ENCODE data around the gene ZNHIT3. TPM values are rescaled to one million over a fixed set of nuclear protein-coding genes. Genes with fewer than 3 reads are reported as not detected.

Gene ZNHIT3
- total RNA-seq, 1 experiment from 2014 or later: 89.7 TPM

- no peak overlapping the region for H3K4me3 ChIP-seq
- no peaks in the 10 kb centered on the region for H3K4me1 ChIP-seq
- DNase-seq: no peak
- peaks cover 38% of the 10 kb centered on the region for H3K36me3 ChIP-seq
- H3K27ac ChIP-seq: no peak overlapping the region
- no peaks in the 10 kb centered on the region for H3K27me3 ChIP-seq
- no peaks in the 10 kb centered on the region for H3K9me3 ChIP-seq (replicated peaks)
Observed at GRCh38 chr17:36514856-36515255, 28.4 kb downstream of the ZNHIT3 start.

- H3K27ac ChIP-seq: no peak overlapping the region
- H3K27me3 ChIP-seq: no peaks in the 10 kb centered on the region
- DNase-seq: no peak
- H3K4me1 ChIP-seq: no peaks in the 10 kb centered on the region
- no peaks in the 10 kb centered on the region for H3K9me3 ChIP-seq (replicated peaks)
- no peak overlapping the region for H3K4me3 ChIP-seq
- H3K36me3 ChIP-seq: peaks cover 47% of the 10 kb centered on the region
Observed at GRCh38 chr17:36515837-36516236, 29.4 kb downstream of the ZNHIT3 start.

DNA sequence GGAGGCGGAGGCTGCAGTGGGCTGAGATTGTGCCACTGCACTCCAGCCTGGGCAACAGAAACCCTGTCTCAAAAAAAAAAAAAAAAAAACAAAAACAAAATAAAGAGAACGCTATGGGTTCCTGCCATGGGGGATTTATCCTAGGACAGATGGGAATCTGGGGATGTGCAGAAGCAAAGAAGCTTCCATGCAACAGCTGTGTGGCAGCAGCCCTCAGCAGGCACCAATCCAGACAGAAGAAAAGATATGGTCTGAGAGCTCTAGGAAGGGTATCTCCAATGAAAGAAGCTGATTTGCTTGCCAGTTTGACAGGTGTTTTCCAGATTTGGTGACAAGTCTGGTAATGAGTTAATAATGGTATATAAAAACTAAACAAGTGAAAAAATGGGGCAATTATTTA is 36.6 kb downstream of the ZNHIT3 start:
- DNase-seq: peak in 1 of 2 experiments; percentile 29

DNA sequence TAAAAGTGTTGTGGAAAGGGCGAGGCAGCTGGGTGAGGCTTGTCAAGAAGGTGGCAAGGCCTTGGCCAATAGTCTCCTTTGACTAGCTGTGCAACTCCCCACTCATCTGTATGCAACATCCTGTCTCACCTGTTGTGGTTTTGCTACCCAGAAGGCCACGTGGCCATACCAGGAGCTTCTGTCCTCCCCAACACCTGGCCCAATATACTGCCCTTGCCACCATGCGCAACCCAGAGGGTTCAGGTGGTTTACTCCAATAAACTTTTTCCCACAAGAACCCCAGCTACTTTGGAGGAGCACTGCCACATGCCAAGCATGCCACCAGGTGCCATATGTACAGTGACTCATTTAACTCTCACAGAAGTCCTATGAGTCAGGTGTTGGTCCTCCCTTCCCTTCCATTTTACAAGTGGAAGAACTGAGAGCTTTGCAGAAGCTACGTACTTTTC is 38.0 kb downstream of the ZNHIT3 start:
- no peak overlapping the region for H3K27ac ChIP-seq
- no peak for DNase-seq
- no peak overlapping the region for H3K4me3 ChIP-seq
- peaks cover 77% of the 10 kb centered on the region for H3K36me3 ChIP-seq
- H3K4me1 ChIP-seq: peaks cover 17% of the 10 kb centered on the region
- H3K9me3 ChIP-seq (replicated peaks): no peaks in the 10 kb centered on the region
- H3K27me3 ChIP-seq: no peaks in the 10 kb centered on the region

More for the DNA sequence above, 36.6 kb downstream of the ZNHIT3 start:
- Histone ChIP-seq H3K36me3 (peaks cover 83% of the 10 kb centered on the region), H3K4me1 (peaks cover 6% of the 10 kb centered on the region), H3K27me3 (no peaks in the 10 kb centered on the region), H3K9me3 (replicated peaks) (no peaks in the 10 kb centered on the region), H3K4me3 (no peak overlapping the region), H3K27ac (no peak overlapping the region)

GRCh38 chr17:36525113-36525512 is 38.6 kb downstream of the ZNHIT3 start:
- peaks cover 76% of the 10 kb centered on the region for H3K36me3 ChIP-seq
- H3K9me3 ChIP-seq (replicated peaks): no peaks in the 10 kb centered on the region
- no peak overlapping the region for H3K4me3 ChIP-seq
- no peak for DNase-seq
- H3K27me3 ChIP-seq: no peaks in the 10 kb centered on the region
- peaks cover 17% of the 10 kb centered on the region for H3K4me1 ChIP-seq
- H3K27ac ChIP-seq: no peak overlapping the region

DNA sequence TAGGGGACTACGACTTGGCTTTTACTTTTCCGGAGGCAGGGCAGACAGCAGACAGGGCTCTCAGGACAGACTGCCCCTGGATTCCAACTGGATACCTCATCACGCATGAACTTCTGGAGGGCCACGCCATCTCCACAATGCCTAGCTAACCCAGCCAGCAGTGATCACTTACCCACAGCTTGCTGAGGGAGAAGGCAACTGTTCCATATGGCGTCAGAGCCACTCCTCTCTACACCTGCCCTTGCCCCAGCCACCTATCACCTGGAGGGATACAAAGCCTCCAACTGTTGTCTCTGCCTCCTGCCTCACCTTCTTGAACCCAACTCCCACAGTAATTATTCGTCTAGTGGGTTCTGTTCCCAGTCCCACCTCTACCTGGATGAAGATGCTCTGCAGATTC is 39.4 kb downstream of the ZNHIT3 start:
- Histone ChIP-seq H3K36me3 (peaks cover 72% of the 10 kb centered on the region), H3K4me3 (no peak overlapping the region), H3K27me3 (no peaks in the 10 kb centered on the region), H3K9me3 (replicated peaks) (no peaks in the 10 kb centered on the region), H3K27ac (no peak overlapping the region), H3K4me1 (peaks cover 17% of the 10 kb centered on the region)
- DNase-seq: no peak

- Histone ChIP-seq H3K27ac (peak overlapping the region; percentile 63), H3K4me1 (peaks cover 17% of the 10 kb centered on the region), H3K36me3 (peaks cover 72% of the 10 kb centered on the region), H3K4me3 (no peak overlapping the region), H3K27me3 (no peaks in the 10 kb centered on the region), H3K9me3 (replicated peaks) (no peaks in the 10 kb centered on the region)
- peak in 1 of 2 experiments; percentile 26 for DNase-seq
Observed at GRCh38 chr17:36527621-36528250, 41.3 kb downstream of the ZNHIT3 start.

DNA sequence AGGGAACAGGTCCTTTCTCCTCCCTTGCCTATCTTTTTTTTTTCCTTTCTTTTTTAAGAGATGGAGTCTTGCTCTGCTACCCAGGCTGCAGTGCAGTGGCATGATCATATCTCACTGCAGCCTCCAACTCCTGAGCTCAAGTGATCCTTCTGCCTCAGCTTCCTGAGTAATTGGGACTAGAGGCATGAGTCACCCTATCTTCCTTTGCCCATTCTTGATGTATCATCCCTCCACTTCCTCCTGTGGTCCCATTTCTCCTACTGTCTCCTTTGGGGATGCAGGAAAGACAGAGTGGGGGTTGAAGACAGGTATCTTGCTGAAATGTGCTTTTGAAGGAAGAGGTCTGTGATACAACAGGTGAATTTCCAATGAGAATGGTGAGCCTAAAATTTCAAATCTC is 42.6 kb downstream of the ZNHIT3 start:
- Histone ChIP-seq H3K27ac (peak overlapping the region; percentile 63), H3K27me3 (no peaks in the 10 kb centered on the region), H3K36me3 (peaks cover 73% of the 10 kb centered on the region), H3K4me3 (no peak overlapping the region), H3K4me1 (peaks cover 17% of the 10 kb centered on the region), H3K9me3 (replicated peaks) (no peaks in the 10 kb centered on the region)
- DNase-seq: peak in 1 of 2 experiments; percentile 46

- Histone ChIP-seq H3K4me1 (peaks cover 17% of the 10 kb centered on the region), H3K27ac (no peak overlapping the region), H3K27me3 (no peaks in the 10 kb centered on the region), H3K4me3 (no peak overlapping the region), H3K36me3 (peaks cover 54% of the 10 kb centered on the region), H3K9me3 (replicated peaks) (no peaks in the 10 kb centered on the region)
- DNase-seq: no peak
Observed at GRCh38 chr17:36532435-36532975, 46.0 kb downstream of the ZNHIT3 start.

DNA sequence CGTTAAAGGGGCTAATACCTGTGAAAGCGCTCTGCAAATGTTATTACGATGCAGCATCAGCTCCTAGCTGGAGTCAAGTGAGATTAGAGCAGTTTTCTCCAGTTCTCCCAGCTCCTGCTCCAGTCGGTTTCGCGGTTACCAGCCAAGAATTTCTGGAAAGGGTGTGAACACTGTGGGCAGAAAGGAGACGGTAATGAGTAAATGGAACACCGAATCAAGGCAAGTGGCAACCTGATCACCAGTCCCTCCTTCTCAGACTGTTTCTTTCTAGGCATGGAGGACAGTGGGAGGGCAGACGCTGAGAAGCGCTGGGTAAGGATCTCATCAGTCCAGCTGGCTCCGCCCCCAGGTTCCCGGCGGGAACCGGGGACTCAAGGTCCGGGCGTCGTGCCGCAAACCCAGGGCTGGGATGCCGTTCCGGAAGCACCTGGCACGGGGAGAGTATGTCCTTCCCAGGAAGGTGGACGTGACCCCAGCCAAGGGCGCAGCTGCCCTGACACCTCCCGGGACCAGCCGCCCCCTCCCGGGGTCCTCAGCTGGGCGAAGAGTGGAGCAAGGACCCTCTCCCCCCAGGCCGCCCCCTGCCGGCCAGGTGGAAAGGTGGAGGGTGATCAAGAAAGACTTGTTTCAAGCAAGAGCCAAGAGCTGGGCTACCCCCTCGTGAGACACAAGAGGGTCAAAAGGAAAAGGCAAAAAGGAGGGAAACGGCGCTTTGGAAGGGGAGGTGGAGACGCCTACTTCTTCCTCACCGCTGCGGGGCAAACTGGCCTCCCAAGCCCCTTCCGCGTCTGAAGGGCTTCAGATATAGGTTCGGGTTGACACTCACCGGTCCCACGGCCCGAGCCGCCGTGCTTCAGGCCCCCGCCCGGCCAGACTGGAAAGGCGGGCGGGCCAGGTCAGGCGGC is 47.7 kb downstream of the ZNHIT3 start:
- DNase-seq: peak; percentile 79 to 86
- H3K27me3 ChIP-seq: no peaks in the 10 kb centered on the region

DNA sequence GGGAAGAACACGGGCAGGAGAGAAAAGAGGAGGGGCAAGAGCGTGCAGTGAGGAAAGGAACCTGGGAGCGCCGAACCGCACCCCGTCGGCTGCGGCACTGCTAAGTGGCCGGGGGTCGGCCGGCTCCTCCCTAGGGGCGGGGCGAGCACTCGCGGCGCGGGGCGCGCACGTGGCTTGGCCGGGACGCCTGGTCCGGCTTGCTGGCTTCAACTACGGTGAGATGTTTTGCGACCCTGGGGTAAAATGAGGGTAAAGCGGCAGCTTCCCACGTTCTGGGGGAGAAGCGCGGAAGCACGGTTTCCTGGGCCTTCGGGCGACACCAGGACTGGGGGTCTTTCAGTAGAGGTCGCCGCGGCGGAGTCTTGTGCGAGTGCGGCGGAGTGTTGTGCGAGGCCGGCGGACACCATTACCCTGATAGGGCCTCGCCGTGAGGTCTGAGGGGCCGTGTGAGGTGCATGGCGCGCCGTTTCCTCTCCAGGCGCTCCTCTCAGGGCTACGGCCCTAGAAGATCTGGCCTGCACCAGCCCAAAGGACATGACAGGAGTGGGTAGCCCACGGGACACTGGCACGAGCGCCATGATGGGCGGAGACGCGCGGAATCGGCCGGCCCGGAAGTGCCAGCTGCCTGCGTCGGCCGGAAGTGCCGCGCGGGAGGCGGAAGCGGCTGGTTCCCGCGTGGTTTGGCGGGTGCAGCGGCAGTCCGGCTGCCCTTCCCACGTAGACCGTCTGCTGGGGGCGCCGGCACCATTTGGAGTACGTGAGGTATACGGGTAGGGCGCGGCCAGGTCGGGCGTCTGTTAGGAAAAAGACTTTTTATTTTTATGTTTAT is 48.6 kb downstream of the ZNHIT3 start, which contains the start of the genes MYO19 and PIGW:
MYO19 (minus strand) TSS at position 29 of the 829 bp plus-strand sequence. CDS start 2,330 bp downstream, outside the sequence.
PIGW (plus strand) TSS at position 148 of the 829 bp plus-strand sequence. CDS start 2,115 bp downstream, outside the sequence.
- Histone ChIP-seq H3K4me1 (no peaks in the 10 kb centered on the region), H3K36me3 (peaks cover 53% of the 10 kb centered on the region), H3K4me3 (peak within 1 kb of the TSS; percentile 95), H3K27me3 (no peaks in the 10 kb centered on the region), H3K9me3 (replicated peaks) (no peaks in the 10 kb centered on the region), H3K27ac (peak within 1 kb of the TSS; percentile 99)
- DNase-seq: peak; percentile 94

More for the DNA sequence above, 47.7 kb downstream of the ZNHIT3 start:
- Histone ChIP-seq H3K4me3 (peak overlapping the region; percentile 95), H3K27ac (peak overlapping the region; percentile 99), H3K36me3 (peaks cover 58% of the 10 kb centered on the region), H3K9me3 (replicated peaks) (no peaks in the 10 kb centered on the region), H3K4me1 (peaks cover 3% of the 10 kb centered on the region)

GRCh38 chr17:36535669-36536081 is 49.2 kb downstream of the ZNHIT3 start:
- Histone ChIP-seq H3K9me3 (replicated peaks) (no peaks in the 10 kb centered on the region), H3K27me3 (no peaks in the 10 kb centered on the region), H3K4me1 (no peaks in the 10 kb centered on the region), H3K36me3 (peaks cover 51% of the 10 kb centered on the region), H3K4me3 (peak overlapping the region; percentile 95), H3K27ac (peak overlapping the region; percentile 99)
- no peak for DNase-seq

GRCh38 chr17:36540696-36541095 is 54.2 kb downstream of the ZNHIT3 start:
- H3K4me3 ChIP-seq: no peak overlapping the region
- no peaks in the 10 kb centered on the region for H3K9me3 ChIP-seq (replicated peaks)
- H3K27me3 ChIP-seq: no peaks in the 10 kb centered on the region
- H3K36me3 ChIP-seq: peaks cover 25% of the 10 kb centered on the region
- DNase-seq: no peak
- no peak overlapping the region for H3K27ac ChIP-seq
- no peaks in the 10 kb centered on the region for H3K4me1 ChIP-seq

- Histone ChIP-seq H3K27me3 (no peaks in the 10 kb centered on the region), H3K36me3 (peaks cover 20% of the 10 kb centered on the region), H3K9me3 (replicated peaks) (no peaks in the 10 kb centered on the region), H3K27ac (no peak overlapping the region), H3K4me3 (no peak overlapping the region), H3K4me1 (peaks cover 5% of the 10 kb centered on the region)
- DNase-seq: no peak
Observed at GRCh38 chr17:36542755-36543154, 56.3 kb downstream of the ZNHIT3 start.
